K562 (cell line): Measurements from ENCODE around the gene MYBPC3. TPM values are rescaled to one million over a fixed set of nuclear protein-coding genes. Genes with fewer than 3 reads are reported as not detected.

Source experiments
- ASH1L ChIP-seq: fragments of 450-650 bp; IDR thresholded peaks from 2 replicates; pipeline ENCODE4 v1.6.1; 2018; ENCODE audit warnings: borderline replicate concordance, mild to moderate bottlenecking, low read depth; ENCODE audit not compliant: partially characterized antibody
- CAMTA2 ChIP-seq: fragments of 250-450 bp; sonication (Bioruptor Pico); conservative IDR thresholded peaks from 2 replicates; pipeline ENCODE4 v1.5.1; 2022
- MCM2 ChIP-seq: fragments of 450-650 bp; IDR thresholded peaks from 2 replicates; pipeline ENCODE4 v1.6.1; 2017; ENCODE audit warnings: low read depth, mild to moderate bottlenecking
- ZFX ChIP-seq: sonication (generic); formaldehyde crosslinking; IDR thresholded peaks from 2 replicates; pipeline ENCODE4 v1.8.0; 2022; ENCODE audit warnings: mild to moderate bottlenecking, missing genetic modification reagents, moderate library complexity
- polyA plus RNA-seq, 8 experiments: library from polyadenylated mRNA; depleted of rRNA in 4 of 8; stranded (reverse) in 5 of 8; unstranded in 3 of 8; fragments of >200 nt; fragmentation: Nextera tagmentation in 2 of 8; fragmentation: Illumina TruSeq in 1 of 8; extraction: Ambion mirVana in 2 of 8; extraction: Trizol in 1 of 8; gene quantifications; 2 replicates each; pipeline versions ENCODE4 v1.2.1 to v1.2.3, GENCODE V29; 2011 to 2014; ENCODE audit warnings: inconsistent platforms in 1 of 8, missing spikeins in 1 of 8
- total RNA-seq, 7 experiments: library from RNA; depleted of rRNA in 6 of 7; stranded (reverse); fragments of >200 nt in 6 of 7; fragmentation: Illumina TruSeq in 2 of 7; extraction: Trizol in 2 of 7; gene quantifications; 2 replicates each; pipeline versions ENCODE4 v1.2.1 to v1.2.3, GENCODE V29; 2011 to 2021; ENCODE audit warnings: low replicate concordance in 1 of 7
- TF ChIP-seq, protein P1 (sequence below): fragments of 450-650 bp; IDR thresholded peaks from 2 replicates; pipeline ENCODE4 v1.6.1; 2016; ENCODE audit warnings: low read depth

The MYBPC3 gene
- total and polyA plus RNA-seq, 9 of the 15 experiments (the other 6 are each of a cell fraction or from before 2014, with no cell fraction given), result 0.01 TPM; not detected in 8

DNA sequence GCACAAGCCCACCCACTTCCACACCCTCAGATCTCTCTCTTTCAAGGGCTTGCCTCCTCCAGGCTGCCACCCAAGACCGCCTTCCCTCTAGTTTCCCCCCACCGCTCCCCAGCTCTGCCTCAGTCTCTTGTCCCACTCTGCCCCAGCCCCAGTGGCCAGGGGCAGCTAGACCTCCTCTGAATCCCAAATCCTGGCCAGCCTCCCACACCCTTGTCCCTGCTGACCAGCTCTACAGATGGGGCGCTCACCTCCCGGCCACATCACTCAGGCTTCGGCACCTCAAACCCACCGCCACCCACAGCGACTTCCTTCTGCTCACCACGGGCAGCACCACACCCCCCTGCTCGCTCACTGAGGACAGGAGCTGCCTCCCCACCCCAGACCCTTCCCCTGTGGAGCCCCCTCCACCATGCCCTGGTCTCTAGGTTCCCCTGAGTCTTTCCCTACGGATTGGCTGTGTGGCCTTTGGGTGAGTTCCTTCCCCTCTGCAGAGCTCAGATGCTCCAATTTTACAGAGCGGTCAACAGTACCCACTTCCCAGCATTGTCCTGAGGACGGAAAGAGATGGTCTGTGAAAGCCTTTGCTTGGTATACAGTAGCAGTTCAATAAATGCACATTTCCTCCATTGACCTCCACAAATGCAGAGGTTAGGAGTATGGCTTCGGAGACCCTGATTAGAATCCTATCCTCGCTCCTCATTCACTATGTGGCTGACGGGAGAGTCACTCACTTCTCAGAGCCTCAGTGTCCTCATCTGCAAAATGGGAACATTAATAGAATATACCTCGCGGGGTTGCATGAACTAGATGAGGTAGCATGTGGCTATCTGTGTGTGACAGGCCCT, 37.3 kb upstream of the MYBPC3 start (continued):
- TF ChIP-seq, protein P1, sequence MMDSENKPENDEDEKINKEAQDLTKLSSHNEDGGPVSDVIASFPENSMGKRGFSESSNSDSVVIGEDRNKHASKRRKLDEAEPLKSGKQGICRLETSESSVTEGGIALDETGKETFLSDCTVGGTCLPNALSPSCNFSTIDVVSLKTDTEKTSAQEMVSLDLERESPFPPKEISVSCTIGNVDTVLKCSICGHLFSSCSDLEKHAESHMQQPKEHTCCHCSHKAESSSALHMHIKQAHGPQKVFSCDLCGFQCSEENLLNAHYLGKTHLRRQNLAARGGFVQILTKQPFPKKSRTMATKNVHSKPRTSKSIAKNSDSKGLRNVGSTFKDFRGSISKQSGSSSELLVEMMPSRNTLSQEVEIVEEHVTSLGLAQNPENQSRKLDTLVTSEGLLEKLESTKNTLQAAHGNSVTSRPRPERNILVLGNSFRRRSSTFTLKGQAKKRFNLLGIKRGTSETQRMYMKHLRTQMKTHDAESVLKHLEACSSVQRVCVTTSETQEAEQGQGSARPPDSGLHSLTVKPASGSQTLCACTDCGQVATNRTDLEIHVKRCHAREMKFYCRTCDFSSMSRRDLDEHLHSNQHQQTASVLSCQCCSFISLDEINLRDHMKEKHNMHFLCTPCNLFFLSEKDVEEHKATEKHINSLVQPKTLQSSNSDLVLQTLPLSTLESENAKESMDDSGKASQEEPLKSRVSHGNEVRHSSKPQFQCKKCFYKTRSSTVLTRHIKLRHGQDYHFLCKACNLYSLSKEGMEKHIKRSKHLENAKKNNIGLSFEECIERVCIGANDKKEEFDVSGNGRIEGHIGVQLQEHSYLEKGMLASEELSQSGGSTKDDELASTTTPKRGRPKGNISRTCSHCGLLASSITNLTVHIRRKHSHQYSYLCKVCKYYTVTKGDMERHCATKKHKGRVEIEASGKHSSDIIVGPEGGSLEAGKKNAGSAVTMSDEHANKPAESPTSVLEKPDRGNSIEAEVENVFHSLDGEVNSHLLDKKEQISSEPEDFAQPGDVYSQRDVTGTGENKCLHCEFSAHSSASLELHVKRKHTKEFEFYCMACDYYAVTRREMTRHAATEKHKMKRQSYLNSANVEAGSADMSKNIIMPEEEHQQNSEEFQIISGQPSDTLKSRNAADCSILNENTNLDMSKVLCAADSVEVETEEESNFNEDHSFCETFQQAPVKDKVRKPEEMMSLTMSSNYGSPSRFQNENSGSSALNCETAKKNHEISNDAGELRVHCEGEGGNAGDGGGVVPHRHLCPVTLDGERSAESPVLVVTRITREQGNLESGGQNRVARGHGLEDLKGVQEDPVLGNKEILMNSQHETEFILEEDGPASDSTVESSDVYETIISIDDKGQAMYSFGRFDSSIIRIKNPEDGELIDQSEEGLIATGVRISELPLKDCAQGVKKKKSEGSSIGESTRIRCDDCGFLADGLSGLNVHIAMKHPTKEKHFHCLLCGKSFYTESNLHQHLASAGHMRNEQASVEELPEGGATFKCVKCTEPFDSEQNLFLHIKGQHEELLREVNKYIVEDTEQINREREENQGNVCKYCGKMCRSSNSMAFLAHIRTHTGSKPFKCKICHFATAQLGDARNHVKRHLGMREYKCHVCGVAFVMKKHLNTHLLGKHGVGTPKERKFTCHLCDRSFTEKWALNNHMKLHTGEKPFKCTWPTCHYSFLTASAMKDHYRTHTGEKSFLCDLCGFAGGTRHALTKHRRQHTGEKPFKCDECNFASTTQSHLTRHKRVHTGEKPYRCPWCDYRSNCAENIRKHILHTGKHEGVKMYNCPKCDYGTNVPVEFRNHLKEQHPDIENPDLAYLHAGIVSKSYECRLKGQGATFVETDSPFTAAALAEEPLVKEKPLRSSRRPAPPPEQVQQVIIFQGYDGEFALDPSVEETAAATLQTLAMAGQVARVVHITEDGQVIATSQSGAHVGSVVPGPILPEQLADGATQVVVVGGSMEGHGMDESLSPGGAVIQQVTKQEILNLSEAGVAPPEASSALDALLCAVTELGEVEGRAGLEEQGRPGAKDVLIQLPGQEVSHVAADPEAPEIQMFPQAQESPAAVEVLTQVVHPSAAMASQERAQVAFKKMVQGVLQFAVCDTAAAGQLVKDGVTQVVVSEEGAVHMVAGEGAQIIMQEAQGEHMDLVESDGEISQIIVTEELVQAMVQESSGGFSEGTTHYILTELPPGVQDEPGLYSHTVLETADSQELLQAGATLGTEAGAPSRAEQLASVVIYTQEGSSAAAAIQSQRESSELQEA, result no peak
- TF ChIP-seq CAMTA2, result no peak
- TF ChIP-seq ZFX, result no peak
- TF ChIP-seq MCM2, result no peak
- no peak for TF ChIP-seq ASH1L
